Mesenchymal stem cell (in vitro differentiated cells and primary cell): Measurements from ENCODE around the gene NPAS3.

Experiments
- DNase-seq: peaks from one replicate; pipeline ENCODE4 v3.0.0-alpha.2; 2013
- H2AFZ ChIP-seq: one replicate; pipeline ENCODE4 v1.6.1; 2013; ENCODE audit warnings: low read depth, mild to moderate bottlenecking, control low read depth, inconsistent platforms, low read length, moderate library complexity
- H2AK5ac ChIP-seq: 2 replicates; pipeline ENCODE4 v1.6.1; 2013; ENCODE audit warnings: low read length, moderate library complexity, mild to moderate bottlenecking, inconsistent platforms; ENCODE audit not compliant: severe bottlenecking
- H2BK120ac ChIP-seq: one replicate; pipeline ENCODE4 v1.6.1; 2013; ENCODE audit warnings: low read depth, mild to moderate bottlenecking, inconsistent platforms, low read length, moderate library complexity
- H2BK12ac ChIP-seq, 2 experiments: one replicate each; pipeline ENCODE4 v1.6.1; 2013; ENCODE audit warnings: inconsistent platforms in 2 of 2, low read length in 2 of 2, mild to moderate bottlenecking in 2 of 2, moderate library complexity in 2 of 2, control low read depth in 1 of 2
- H2BK15ac ChIP-seq: one replicate; pipeline ENCODE4 v1.6.1; 2013; ENCODE audit warnings: mild to moderate bottlenecking, low read depth, inconsistent platforms; ENCODE audit not compliant: poor library complexity, severe bottlenecking
- H2BK5ac ChIP-seq: 2 replicates; pipeline ENCODE4 v1.6.1; 2013; ENCODE audit warnings: low read depth, mild to moderate bottlenecking, low read length, control low read depth, inconsistent platforms; ENCODE audit not compliant: poor library complexity, severe bottlenecking
- H3K14ac ChIP-seq, 2 experiments: one replicate each; pipeline ENCODE4 v1.6.1; 2013; ENCODE audit warnings: inconsistent platforms in 2 of 2, low read length in 2 of 2, control low read depth in 1 of 2, mild to moderate bottlenecking in 1 of 2, moderate library complexity in 1 of 2
- H3K18ac ChIP-seq, 2 experiments: one replicate each; pipeline ENCODE4 v1.6.1; 2013; ENCODE audit warnings: inconsistent platforms in 2 of 2, low read length in 2 of 2, control low read depth in 1 of 2, low read depth in 1 of 2, mild to moderate bottlenecking in 1 of 2
- H3K23ac ChIP-seq, 2 experiments: one replicate each; pipeline ENCODE4 v1.6.1; 2013; ENCODE audit warnings: inconsistent platforms in 2 of 2, low read length in 2 of 2, mild to moderate bottlenecking in 2 of 2, moderate library complexity in 2 of 2, control low read depth in 1 of 2
- H3K27ac ChIP-seq: 2 replicates; pipeline ENCODE4 v1.5.1; 2013; ENCODE audit warnings: mild to moderate bottlenecking, moderate library complexity, low read length, control low read depth, inconsistent platforms; ENCODE audit not compliant: poor library complexity, severe bottlenecking
- H3K27me3 ChIP-seq, 2 experiments: 2 replicates each; pipeline versions ENCODE4 v1.6.1 to v1.7.0; 2013; ENCODE audit warnings: low read length in 2 of 2, mild to moderate bottlenecking in 2 of 2, moderate library complexity in 2 of 2, control low read depth in 1 of 2, inconsistent platforms in 1 of 2; ENCODE audit not compliant: control insufficient read depth in 1 of 2, insufficient read depth in 1 of 2
- H3K36me3 ChIP-seq, 2 experiments: 2 replicates each; pipeline versions ENCODE4 v1.6.1 to v1.7.0; 2013; ENCODE audit warnings: low read length in 2 of 2, control low read depth in 1 of 2, inconsistent platforms in 1 of 2, low read depth in 1 of 2, mild to moderate bottlenecking in 1 of 2; ENCODE audit not compliant: insufficient read depth in 2 of 2, control insufficient read depth in 1 of 2
- H3K4ac ChIP-seq, 2 experiments: one replicate each; pipeline ENCODE4 v1.6.1; 2013; ENCODE audit warnings: inconsistent platforms in 2 of 2, low read length in 2 of 2, mild to moderate bottlenecking in 2 of 2, moderate library complexity in 2 of 2, control low read depth in 1 of 2, low read depth in 1 of 2
- H3K4me1 ChIP-seq: 2 replicates; pipeline ENCODE4 v1.6.1; 2013; ENCODE audit warnings: low read depth, low read length, control low read depth; ENCODE audit not compliant: control insufficient read depth, insufficient read depth
- H3K4me2 ChIP-seq: 2 replicates; pipeline ENCODE4 v1.6.1; 2013; ENCODE audit warnings: low read length, mild to moderate bottlenecking, inconsistent platforms; ENCODE audit not compliant: poor library complexity, severe bottlenecking
- H3K4me3 ChIP-seq, 2 experiments: 2 replicates each; pipeline versions ENCODE4 v1.5.1 to v1.7.0; 2013; ENCODE audit warnings: low read length in 2 of 2, mild to moderate bottlenecking in 2 of 2, control low read depth in 1 of 2, low read depth in 1 of 2; ENCODE audit not compliant: insufficient read depth in 1 of 2
- H3K79me1 ChIP-seq: replicated peaks from 2 replicates; pipeline ENCODE4 v1.6.1; 2013; ENCODE audit warnings: mild to moderate bottlenecking, control low read depth, low read length, inconsistent platforms; ENCODE audit not compliant: poor library complexity, severe bottlenecking
- H3K9ac ChIP-seq: 2 replicates; pipeline ENCODE4 v1.7.0; 2013; ENCODE audit warnings: mild to moderate bottlenecking, low read length, moderate library complexity
- H3K9me3 ChIP-seq: 2 replicates; pipeline ENCODE4 v1.7.0; 2013; ENCODE audit warnings: mild to moderate bottlenecking, low read length; ENCODE audit not compliant: control insufficient read depth
- H4K8ac ChIP-seq: one replicate; pipeline ENCODE4 v1.6.1; 2013; ENCODE audit warnings: inconsistent platforms, mild to moderate bottlenecking, low read length, moderate library complexity
- H4K91ac ChIP-seq: one replicate; pipeline ENCODE4 v1.6.1; 2013; ENCODE audit warnings: mild to moderate bottlenecking, low read length, inconsistent platforms
- WGBS: methylation state at CpG from one replicate; pipeline ENCODE4 v1.1.7; 2013; ENCODE audit warnings: mixed read lengths; 5-methylcytosine and 5-hydroxymethylcytosine counted together

Gene NPAS3

DNA sequence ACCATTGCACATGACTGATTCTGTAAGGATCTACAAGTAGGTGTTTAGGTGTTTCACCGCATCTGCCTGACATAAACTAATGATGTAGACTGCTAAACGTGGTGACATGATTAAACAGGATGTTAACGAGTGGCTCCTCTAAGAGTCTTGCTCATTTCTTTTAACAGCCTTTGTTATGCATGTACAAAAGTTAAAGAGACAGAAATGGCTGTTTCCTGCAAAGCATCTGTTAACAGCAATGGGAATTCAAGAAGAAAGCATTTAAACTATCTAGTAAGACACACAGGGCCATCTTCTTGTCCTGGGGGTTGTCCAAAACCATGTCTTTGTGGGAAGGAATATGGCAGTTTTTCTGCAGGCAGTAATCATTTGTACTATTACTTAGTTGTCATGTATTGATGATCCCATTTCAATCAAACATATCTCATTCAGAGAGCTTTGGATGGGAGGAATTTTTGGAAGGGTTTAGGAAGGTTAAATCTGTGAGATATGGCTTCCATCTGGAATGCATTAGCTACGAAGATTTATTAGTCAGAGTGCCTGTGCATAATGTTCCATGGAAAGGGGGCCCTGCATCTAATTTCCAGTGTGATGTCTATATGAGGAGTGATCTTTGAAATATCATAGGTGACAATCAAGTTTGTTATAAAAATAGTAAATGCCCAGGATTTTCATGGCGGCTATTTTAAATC lies 517.1 kb downstream of the NPAS3 start:
- no peak overlapping the region for H3K27ac ChIP-seq
- H2BK12ac ChIP-seq = peak overlapping the region in 1 of 2 experiments; percentile 42
- H3K9me3 ChIP-seq = no peaks in the 10 kb centered on the region
- H4K91ac ChIP-seq = no peak overlapping the region
- no peak overlapping the region for H2BK120ac ChIP-seq
- WGBS = 70% methylated on average over 5 of the region's 5 CpGs
- no peaks in the 10 kb centered on the region for H3K27me3 ChIP-seq
- H3K79me1 ChIP-seq = no peaks in the 10 kb centered on the region
- H2AK5ac ChIP-seq = no peak overlapping the region
- H3K4me1 ChIP-seq = no peaks in the 10 kb centered on the region
- DNase-seq = no peak
- no peak overlapping the region for H3K9ac ChIP-seq
- no peak overlapping the region for H3K4me2 ChIP-seq
- no peaks in the 10 kb centered on the region for H3K36me3 ChIP-seq
- H3K4ac ChIP-seq = no peak overlapping the region
- no peak overlapping the region for H2BK5ac ChIP-seq
- no peak overlapping the region for H2BK15ac ChIP-seq
- H3K18ac ChIP-seq = no peak overlapping the region
- H3K4me3 ChIP-seq = no peak overlapping the region
- no peak overlapping the region for H2AFZ ChIP-seq
- H3K23ac ChIP-seq = no peak overlapping the region
- H4K8ac ChIP-seq = no peak overlapping the region
- no peak overlapping the region for H3K14ac ChIP-seq

DNA sequence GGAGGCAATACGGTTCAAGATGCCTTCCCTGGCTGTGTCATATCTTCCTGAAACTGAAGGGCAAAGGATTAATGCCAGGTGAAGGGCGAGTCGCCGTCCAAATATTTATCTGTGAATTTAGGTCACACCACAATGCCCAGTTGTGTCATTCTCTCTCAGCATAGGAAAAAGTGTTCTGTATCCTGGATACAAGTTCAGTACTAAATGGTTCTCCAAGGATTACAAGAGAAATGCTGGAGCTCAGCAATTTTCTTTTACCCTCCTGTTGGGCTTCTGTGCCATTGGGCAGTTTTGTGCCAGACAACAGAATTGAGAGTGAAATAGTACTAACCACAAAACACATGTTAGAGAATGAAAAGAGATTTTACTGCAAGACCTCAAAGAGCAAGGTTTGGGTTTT lies 518.3 kb downstream of the NPAS3 start:
- H2AFZ ChIP-seq = no peak overlapping the region
- no peak for DNase-seq
- no peak overlapping the region for H3K14ac ChIP-seq
- H3K4me1 ChIP-seq = no peaks in the 10 kb centered on the region
- no peak overlapping the region for H2BK5ac ChIP-seq
- H2AK5ac ChIP-seq = no peak overlapping the region
- no peak overlapping the region for H3K23ac ChIP-seq
- H3K36me3 ChIP-seq = no peaks in the 10 kb centered on the region
- no peak overlapping the region for H4K91ac ChIP-seq
- H2BK12ac ChIP-seq = no peak overlapping the region
- H2BK15ac ChIP-seq = no peak overlapping the region
- H3K9me3 ChIP-seq = no peaks in the 10 kb centered on the region
- no peak overlapping the region for H3K4me3 ChIP-seq
- no peak overlapping the region for H3K27ac ChIP-seq
- H3K9ac ChIP-seq = no peak overlapping the region
- no peaks in the 10 kb centered on the region for H3K27me3 ChIP-seq
- WGBS = 89% methylated on average over 4 of the region's 4 CpGs
- no peak overlapping the region for H3K4me2 ChIP-seq
- H3K79me1 ChIP-seq = no peaks in the 10 kb centered on the region
- no peak overlapping the region for H3K18ac ChIP-seq
- no peak overlapping the region for H4K8ac ChIP-seq
- no peak overlapping the region for H3K4ac ChIP-seq
- no peak overlapping the region for H2BK120ac ChIP-seq

DNA sequence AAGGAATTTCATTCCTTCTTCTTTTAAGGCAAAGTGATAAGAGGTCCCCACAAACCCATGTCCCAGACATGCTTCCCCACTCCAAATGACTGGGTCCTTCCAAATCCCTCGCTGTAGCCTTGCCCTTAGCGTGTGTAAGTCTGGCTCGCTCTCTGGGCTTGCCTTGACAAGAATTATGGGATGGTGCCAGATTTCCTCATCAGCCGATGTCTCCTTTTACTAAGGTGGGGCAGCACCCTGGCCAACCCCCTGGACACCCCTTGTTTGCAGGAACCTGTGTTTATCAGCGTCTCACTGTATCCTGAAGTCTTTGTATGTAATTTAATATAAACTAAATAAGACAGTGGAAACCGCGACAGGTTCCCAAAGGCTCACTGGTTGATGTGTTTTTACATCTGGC lies 518.9 kb downstream of the NPAS3 start:
- Histone ChIP-seq H3K4ac (no peak overlapping the region), H3K36me3 (no peaks in the 10 kb centered on the region), H2BK15ac (no peak overlapping the region), H3K23ac (no peak overlapping the region), H4K8ac (no peak overlapping the region), H4K91ac (peak overlapping the region; percentile 21), H2BK5ac (no peak overlapping the region), H2AFZ (no peak overlapping the region), H3K79me1 (no peaks in the 10 kb centered on the region), H3K9me3 (no peaks in the 10 kb centered on the region), H3K4me2 (no peak overlapping the region), H3K14ac (no peak overlapping the region), H3K18ac (peak overlapping the region in 1 of 2 experiments; percentile 40), H3K4me3 (no peak overlapping the region), H3K4me1 (no peaks in the 10 kb centered on the region), H3K9ac (no peak overlapping the region), H2BK12ac (no peak overlapping the region), H3K27me3 (no peaks in the 10 kb centered on the region), H2AK5ac (no peak overlapping the region), H3K27ac (no peak overlapping the region), H2BK120ac (no peak overlapping the region)
- DNase-seq = no peak
- WGBS = 96% methylated on average over 6 of the region's 7 CpGs

DNA sequence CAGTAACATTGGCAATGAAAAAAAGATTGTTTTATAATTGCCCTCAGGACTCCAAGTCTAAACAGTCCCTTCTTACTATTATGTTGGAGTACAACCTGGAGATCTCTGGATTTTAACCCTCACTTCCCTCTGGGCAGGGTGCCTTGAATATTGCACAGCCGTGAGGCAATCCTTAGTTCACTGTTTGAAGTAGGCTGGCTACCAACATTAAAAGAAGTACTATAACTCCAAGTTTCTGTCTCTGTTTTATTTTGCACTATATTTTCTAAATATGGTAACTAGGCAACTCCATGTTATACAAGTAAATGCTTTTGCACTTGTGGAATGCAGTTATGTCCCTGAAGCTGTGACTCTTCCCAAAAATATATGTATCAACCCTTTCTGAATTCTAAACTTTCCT lies 521.5 kb downstream of the NPAS3 start:
- no peak overlapping the region for H4K8ac ChIP-seq
- no peak overlapping the region for H3K4ac ChIP-seq

More for the DNA sequence above, 521.5 kb downstream of the NPAS3 start:
- no peak overlapping the region for H3K4me3 ChIP-seq
- no peak overlapping the region for H4K91ac ChIP-seq
- no peak overlapping the region for H2AFZ ChIP-seq
- H3K23ac ChIP-seq = no peak overlapping the region
- no peak overlapping the region for H2AK5ac ChIP-seq
- H3K4me2 ChIP-seq = no peak overlapping the region
- no peak overlapping the region for H3K27ac ChIP-seq
- H2BK5ac ChIP-seq = no peak overlapping the region
- no peak overlapping the region for H3K14ac ChIP-seq
- H3K4me1 ChIP-seq = no peaks in the 10 kb centered on the region
- H3K36me3 ChIP-seq = no peaks in the 10 kb centered on the region
- H2BK15ac ChIP-seq = no peak overlapping the region
- H3K79me1 ChIP-seq = no peaks in the 10 kb centered on the region
- H3K9me3 ChIP-seq = no peaks in the 10 kb centered on the region
- DNase-seq = no peak
- H3K27me3 ChIP-seq = no peaks in the 10 kb centered on the region
- H2BK120ac ChIP-seq = no peak overlapping the region
- H2BK12ac ChIP-seq = no peak overlapping the region
- no peak overlapping the region for H3K18ac ChIP-seq
- no CpG with 5 or more reads among the region's 1 CpG for WGBS
- no peak overlapping the region for H3K9ac ChIP-seq
